NCI-H187 treated with DMSO at 0.1 percent for 48 hours (cell line): ENCODE results near the gene FLNB.

Experiments used
- DNase-seq: peaks from one replicate; lab custom pipeline; 2025; lab: John Stamatoyannopoulos, UW

Gene FLNB, protein sequence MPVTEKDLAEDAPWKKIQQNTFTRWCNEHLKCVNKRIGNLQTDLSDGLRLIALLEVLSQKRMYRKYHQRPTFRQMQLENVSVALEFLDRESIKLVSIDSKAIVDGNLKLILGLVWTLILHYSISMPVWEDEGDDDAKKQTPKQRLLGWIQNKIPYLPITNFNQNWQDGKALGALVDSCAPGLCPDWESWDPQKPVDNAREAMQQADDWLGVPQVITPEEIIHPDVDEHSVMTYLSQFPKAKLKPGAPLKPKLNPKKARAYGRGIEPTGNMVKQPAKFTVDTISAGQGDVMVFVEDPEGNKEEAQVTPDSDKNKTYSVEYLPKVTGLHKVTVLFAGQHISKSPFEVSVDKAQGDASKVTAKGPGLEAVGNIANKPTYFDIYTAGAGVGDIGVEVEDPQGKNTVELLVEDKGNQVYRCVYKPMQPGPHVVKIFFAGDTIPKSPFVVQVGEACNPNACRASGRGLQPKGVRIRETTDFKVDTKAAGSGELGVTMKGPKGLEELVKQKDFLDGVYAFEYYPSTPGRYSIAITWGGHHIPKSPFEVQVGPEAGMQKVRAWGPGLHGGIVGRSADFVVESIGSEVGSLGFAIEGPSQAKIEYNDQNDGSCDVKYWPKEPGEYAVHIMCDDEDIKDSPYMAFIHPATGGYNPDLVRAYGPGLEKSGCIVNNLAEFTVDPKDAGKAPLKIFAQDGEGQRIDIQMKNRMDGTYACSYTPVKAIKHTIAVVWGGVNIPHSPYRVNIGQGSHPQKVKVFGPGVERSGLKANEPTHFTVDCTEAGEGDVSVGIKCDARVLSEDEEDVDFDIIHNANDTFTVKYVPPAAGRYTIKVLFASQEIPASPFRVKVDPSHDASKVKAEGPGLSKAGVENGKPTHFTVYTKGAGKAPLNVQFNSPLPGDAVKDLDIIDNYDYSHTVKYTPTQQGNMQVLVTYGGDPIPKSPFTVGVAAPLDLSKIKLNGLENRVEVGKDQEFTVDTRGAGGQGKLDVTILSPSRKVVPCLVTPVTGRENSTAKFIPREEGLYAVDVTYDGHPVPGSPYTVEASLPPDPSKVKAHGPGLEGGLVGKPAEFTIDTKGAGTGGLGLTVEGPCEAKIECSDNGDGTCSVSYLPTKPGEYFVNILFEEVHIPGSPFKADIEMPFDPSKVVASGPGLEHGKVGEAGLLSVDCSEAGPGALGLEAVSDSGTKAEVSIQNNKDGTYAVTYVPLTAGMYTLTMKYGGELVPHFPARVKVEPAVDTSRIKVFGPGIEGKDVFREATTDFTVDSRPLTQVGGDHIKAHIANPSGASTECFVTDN (N-terminal part only)

DNA sequence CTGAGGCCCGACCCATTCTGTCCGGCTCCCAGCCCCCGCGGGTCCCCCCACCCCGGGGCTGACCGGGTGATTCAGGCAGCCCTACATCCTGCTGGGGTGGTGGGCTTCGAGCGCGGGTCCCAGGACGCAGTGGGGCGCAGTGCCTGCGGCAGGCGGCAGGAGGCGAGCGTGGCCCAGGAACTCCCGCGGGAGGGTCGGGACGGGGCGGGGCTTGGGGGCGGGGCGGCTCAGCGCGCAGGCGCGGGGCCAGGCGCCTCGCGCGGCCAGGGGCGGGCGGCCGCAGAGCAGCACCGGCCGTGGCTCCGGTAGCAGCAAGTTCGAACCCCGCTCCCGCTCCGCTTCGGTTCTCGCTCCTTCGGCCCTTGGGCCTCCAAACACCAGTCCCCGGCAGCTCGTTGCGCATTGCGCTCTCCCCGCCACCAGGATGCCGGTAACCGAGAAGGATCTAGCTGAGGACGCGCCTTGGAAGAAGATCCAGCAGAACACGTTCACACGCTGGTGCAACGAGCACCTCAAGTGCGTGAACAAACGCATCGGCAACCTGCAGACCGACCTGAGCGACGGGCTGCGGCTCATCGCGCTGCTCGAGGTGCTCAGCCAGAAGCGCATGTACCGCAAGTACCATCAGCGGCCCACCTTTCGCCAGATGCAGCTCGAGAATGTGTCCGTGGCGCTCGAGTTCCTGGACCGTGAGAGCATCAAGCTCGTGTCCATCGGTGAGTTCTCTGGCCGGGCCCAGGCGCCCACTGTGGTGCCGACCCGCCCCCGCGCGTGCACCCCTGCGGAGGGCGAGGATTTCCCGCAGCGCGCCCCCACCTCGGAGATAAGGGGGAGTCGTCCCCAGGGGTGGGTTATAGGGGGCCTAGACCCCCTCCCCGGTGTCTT lies at the start of gene FLNB:
Gene FLNB (plus strand): TSS at position 282 of the 885 bp plus-strand sequence. CDS start 143 bp downstream, at position 425.
- no peak for DNase-seq

DNA sequence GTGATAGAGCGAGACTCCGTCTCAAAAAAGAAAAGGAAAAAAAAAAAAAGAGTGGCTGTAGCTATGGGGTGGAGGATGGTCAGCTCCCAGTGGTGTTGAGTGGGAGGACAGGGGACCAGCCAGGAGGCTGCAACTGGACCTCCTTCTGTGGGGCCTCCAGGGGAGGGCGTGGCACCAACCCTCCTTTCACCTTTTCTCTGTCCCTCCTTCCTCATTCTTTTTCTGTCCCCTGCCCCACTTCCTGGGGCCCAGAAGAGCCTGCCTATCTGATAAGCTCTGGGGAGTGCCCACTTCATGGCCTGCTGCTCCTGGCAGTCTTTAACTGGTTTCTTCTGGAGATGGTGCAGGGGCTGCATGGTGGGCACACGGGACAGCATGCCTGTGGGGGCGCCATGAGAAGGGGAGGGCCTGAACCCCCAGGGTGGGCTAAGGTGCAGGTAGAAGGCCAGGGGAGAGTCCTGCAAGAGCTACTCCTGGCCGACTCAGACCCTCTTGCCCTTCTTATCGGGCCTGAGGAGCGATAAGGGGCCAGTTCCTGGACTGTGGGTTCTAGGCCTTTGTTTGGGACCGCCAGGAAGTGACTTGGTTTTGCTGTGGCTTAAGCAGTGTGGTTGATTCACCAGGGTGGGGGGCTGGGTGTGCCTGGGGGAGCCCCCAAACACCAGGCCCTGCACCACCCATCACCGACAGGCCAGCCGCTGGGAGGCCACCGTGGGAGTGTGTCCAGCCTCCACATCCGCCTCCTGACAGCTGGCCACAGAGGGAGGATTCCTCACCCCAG lies 49.4 kb upstream of the FLNB start:
- DNase-seq = no peak

DNA sequence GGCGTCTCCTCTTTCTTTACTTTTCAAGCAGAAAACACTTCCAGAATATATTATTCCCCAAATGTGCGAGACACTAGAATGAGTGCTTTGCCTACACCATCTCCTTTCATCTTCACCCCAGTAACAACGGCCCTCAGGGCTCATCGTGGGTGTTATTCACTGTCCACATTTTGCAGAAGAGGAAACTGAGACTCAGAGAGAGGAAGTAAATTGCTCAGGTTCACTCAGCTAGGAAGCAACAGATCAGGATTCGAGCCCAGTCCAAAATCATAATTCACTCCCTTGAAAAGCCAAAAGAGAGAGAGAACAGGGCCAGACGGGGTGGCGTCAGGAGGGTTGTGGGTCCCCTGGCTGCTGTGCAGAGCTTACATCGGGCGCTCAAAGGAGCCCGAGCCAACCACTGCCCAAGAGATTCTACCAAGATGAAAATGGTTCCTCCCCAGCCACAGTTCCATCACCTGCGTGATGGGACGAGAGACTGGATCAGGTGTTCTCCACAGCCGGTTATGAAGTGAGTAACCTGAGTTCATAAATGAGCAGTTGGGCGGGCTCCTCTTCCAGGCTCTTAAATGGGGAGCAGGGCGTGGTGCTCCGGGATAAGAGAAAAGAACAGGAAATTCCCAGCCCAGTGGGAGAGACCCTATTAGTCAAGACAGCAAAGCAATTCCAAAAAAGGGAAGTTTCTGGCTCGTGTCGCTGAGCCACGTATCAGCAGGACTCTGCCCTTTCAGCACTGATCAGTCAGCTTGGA lies 48.6 kb upstream of the FLNB start:
- DNase-seq = no peak

DNA sequence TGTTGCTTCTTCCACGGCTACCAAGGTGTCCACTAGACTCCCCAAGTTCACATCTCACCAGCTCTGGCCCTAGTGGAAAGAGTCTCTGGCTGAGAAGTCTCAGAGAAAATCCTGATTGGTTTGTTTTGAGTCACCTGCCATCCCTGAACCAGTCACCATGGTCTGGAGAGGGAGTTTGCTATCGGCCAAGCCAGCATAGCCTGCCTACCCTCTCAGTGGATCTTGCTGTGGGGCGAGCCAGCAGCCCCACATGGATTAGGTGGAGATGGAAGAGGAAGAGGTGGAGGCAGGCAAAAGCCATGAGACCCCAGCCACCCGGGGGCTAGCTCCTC lies 48.1 kb upstream of the FLNB start:
- DNase-seq = no peak

DNA sequence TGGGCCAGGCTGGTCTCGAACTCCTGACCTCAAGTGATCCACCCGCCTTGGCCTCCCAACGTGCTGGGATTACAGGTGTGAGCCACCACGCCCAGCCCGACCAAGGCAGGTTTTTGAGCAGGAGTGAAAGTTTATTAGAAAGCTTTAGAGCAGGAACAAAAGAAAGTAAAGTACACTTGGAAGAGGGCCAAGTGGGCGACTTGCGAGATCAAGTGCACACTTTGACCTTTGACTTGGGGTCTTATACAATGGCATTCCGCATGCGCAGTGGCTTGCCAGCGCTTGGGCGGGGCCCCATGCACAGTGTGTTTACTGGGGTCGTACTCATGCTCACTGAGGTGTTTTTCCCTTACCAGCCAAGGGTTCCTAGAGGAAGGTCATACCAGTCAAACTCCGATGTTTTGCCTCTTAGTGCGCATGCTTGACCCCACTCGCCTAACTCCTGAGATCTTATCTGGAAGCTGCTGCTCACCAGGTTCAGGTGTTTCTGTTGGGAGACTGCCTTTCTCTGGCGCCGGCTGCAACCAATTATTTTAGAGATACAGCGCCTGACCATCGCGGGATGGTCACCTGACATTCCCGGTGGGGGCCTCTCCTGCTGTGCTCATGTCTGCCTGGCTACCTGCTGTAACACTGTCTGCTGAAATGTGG lies 46.9 kb upstream of the FLNB start:
- no peak for DNase-seq

DNA sequence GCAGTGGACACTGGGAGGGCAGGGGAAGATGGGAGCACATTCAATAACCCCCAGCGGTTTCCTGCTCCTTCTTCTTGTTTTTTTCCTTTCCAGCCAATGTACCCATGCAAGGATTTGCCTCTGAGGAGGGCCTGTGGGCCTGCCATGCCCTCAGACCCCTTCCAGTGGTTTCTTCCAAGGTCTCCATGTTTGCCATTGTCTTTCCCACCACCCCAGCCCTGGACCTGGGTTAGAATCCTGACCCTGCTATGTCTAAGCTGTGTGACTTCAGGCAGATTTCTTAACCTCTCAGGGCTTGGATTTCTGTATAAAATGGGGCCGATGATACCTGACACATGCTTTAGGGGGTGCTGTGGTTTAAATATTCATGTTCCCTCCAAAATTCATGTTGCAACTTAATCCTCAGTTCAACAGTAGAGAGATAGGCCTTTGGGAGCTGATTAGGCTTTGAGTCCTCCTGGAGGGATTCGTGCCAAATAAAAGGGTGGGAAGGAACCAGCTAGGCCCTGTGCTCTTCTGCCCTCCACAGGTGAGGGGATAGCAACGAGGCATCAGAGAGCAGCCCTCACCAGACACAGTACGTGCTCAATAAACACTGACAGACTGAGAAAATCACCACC lies 46.3 kb upstream of the FLNB start:
- DNase-seq = no peak

DNA sequence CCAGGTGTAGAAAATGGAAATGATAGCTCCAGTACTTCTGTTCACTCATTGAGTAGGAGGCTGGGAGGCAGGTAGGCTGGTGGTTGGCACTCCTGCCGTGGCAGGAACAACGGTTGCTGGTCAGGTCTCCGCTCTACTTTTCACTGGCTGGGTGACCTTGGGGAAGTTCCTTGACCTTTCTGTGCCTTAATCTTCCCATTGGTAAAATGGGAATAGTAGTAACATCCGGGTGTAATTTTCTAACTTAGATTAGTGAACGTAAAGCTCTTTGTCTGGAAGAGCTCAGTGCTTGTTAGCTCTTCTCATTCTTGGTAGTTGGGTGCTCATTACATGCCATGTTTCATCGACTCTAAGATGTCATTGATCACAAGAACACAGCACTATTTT lies 45.8 kb upstream of the FLNB start:
- DNase-seq = no peak

DNA sequence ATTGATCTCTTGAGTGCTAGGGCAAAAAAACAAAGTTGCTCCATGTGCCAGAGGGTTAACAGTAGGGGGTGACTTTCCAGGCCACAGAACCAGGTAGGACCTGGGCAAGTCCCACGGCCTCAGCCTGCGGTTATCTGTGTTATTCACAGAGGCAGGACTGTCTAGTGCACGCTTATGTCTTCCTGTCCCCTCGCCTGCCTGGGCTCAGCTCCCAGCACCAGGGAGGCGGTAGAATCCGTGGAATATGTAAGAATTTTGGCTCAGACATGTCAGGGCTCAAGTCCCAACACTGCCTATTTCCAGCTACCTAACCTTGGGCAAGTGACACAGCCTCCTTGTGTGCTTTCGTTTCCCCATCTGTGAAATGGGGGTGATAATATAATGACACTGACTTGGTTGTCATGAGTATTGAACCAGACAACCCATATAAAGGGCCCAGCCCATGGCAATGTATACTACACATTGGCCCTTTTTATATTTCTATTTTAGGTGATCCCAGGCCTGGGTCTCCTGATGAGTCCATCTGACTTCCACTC lies 44.3 kb upstream of the FLNB start:
- DNase-seq = no peak

DNA sequence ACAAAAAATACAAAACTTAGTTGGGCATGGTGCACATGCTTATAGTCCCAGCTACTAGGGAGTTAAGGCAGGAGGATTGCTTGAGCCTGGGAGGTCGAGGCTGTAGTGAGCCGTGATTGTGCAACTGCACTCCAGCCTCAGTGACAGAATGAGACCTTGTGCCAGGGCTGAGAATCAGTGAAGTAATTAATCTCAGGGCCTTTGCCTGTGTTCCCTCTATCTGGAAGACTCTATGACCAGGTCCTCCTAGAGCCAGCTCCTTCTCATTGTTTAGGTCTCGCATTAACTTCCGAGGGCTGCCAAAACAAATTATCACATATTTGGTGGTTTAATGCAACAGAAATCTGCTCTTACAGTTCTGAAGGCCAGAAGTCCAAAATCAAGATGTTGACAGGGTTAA lies 41.4 kb upstream of the FLNB start:
- no peak for DNase-seq

DNA sequence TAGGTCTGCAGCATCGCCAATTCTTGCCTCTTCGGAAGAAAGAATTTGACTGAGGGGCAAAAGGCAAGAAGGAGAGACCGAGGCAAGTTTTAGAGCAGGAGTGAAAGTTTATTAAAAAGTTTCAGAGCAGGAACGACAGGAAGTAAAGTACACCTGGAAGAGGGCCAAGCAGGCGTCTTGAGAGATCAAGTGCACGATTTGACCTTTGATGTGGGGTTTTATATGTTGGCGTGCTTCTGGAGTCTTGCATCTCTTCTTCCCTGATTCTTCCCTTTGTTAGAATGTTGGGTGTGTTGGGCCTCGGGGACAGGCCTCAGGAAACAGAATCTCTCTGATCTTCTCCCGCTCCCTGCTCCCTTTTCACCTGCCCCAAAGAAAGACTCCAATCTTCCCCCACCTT lies 40.6 kb upstream of the FLNB start:
- DNase-seq = no peak

DNA sequence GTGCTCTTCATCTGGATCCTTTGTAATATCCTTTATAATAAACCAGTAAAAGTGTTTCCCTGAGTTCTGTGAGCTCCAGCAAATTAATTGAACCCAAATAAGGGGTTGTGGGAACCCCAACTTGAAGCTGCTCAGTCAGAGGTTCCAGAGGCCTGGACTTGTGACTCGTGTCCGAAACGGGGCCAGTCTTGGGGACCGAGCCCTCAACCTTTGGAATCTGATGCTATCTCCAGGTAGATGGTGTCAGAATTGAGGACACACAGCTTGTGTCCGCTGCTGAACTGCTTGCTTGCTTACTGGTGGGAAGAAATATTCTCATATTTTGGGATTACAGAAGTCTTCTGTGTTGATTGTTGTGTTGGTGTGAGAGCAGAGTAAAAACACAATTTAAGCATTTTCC lies 39.7 kb upstream of the FLNB start:
- no peak for DNase-seq

DNA sequence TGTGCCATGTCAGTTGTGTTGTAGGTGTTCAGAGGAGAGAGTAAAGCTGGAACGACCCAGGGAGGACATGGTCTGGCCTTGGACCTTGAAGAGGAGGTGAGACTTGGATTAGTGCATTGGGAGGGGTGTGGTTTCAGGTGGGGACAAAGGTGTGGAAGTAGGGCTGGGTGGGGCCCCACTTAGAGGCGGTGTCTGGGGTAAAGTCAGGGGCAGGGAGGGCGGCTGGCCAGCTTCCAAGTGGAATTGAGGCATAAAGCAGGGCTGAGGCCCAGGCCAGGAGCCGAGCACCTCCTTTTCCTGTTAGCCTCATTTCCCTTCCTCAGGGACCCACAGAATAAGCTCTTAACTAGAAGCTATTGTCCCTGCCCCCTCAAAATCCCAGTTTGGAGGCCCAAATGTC lies 36.2 kb upstream of the FLNB start:
- DNase-seq = no peak

DNA sequence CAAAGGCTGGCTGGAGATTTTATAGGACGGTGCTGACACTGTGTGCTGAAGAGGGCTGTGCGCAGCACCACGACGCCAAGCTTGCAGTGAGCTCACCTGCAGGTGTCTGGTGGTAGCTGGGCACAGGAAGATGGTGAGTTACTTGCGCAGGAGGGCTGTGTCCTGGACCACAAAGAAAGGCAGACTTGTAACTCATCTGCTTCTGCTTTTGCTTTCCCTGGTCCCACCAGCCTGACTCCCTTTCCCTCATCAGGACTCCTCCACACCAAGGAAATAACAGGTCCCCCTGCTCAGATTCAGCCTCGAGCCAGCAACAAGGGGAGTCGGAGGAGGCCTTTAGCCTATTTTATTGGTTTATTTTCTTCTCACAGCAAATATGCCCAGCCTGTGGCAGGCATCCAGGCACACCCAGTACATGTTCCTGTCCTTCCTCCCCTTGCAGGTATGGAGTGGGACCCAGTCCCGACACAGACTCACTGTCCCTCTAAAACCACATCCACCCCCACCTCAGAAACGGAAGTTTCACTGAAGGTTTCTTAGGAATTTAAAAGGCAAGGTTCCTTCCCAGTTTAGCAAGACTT lies 35.6 kb upstream of the FLNB start:
- DNase-seq = no peak

DNA sequence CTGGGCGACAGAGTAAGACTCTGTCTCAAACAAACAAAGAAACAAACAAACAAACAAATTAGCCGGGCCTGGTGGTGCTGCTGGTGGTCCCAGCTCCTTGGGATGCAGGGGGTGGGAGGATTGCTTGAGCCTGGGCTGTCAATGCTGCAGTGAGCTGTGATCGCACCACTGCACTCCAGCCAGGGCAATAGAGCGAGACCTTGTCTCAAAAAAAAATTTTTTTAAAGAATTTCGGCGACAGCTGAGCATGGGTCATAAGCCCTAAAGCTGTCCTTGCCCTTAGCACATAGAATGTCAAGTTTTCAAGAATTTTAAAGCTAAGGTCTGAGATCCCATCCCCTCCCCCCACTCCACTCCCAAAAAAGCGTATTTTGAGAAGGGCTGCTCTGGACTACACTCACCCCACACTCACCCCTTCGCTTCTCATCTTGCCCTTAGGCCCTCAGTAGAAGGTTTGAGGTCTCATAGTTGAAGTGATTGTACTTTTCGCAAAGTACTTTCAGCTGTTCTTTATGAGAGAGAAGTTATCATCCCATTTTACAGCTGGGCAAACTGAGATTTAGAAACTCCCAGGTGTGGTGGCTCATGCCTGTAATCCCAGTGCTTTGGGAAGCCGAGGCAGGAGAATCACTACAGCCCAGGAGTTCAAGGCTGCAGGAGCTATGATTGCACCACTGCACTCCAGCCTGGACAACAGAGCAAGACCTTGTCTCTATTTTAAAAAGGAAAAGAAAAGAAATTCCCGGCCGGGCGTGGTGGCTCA lies 34.3 kb upstream of the FLNB start:
- DNase-seq = no peak

DNA sequence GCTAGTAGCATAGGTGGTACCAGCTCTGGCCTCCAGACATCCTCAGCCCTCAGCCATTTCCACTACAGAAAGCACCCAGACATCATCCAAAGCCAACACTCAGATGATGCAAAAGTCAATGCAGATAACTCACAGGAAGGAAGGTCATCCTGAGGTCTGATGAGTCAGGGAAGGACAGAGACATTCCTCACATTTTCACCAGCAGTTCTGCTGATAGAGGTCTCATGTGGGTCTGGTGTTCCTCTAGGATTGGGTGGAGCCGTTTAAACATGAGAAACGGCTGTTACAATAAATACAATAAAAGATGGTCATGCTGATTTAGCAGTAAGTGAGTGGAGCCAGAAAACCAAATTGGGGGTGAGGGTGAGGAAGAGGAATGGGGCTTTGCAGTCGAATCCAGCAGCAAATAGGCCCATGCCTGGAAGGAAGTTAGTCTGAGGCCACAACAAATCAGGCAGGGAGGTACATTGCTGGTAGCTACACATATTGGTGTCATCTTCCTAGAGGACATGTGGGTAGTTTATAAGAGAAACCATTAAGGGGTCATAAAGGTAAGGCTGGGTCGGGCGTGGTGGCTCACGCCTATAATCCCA lies 33.3 kb upstream of the FLNB start:
- DNase-seq = no peak

DNA sequence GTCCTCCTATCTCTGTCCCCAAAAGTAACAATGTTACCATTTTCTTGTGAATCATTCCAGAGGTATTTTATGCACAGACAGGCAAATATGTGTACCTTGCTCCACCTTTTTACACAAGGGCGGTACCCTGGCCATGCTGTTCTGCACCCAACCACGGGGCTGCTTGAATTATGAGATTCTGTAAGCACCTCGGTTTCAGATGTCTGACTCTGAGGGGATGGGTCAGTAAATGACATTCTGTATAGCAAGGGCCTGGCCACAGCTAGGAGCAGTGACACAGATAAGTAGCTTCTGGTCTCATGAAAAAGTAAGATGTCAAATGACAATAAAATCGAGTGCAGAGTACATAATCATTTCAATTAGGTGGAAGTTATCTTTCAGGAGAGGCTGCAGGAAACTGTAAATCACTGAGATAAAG lies 30.4 kb upstream of the FLNB start:
- DNase-seq = no peak

DNA sequence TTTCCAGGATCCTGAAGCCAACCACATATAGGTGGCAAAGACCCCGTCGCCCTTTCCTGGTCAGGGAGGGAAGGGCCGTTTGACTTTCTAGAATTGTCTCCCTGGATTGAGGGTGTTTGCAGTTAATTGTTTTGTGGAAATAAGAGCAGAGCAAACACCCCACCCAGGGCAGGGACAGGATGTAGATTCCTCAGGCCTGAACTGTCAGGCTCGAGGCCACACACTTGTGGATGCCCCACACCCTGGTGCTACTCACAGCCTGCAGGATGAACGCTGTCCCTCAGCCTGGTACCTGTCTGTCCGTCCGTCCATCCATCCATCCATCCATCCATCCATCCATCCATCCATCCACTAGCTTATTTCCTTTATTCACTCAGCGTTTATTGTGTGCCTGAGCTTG lies 29.9 kb upstream of the FLNB start:
- no peak for DNase-seq
